GM21825 (cell line): ENCODE data around the gene CTAG1A.
A peak's percentile ranks its signal among the peaks of the same experiment; 100 is the strongest.
"Not testable (repeated sequence)": the region's sequence is repeated elsewhere in the genome, so short reads cannot be mapped to it uniquely, and the experiment has no call there.

Experiments
- ATAC-seq: cut with Tn5 transposase; IDR thresholded peaks from one replicate; pipeline ENCODE4 v1.9.1; 2021; ENCODE audit warnings: mild to moderate bottlenecking, moderate library complexity; ENCODE audit not compliant: unreplicated experiment

CTAG1A gene

DNA sequence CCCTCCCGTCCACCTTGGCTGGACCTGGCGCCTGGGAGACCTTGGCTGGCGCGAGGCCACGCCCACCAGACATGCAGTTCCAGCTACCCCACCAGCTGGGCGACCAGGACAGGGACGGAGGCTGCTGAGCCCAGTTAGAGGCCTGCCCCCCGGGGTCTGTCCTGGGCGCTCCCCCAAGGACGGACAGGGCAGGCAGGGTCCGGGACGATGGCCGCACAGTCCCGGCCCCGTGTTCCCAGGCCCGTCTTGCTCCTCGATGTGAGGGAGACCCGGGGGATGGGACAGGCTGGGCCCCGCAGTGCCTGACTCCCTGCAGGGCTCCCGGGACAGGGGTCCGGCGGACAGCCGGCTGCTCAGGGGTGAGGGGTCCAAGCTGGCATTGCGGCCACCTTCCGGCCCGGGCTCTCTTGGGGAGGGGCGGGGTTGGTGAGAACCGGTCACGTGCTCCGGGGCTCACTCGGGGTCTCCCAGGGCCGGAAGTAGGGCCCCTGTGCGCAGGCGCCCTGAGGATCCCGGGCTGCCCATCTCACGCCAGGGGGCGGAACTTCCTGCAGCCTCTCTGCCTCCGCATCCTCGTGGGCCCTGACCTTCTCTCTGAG is at the start of gene CTAG1A:
TSS of gene CTAG1A (plus strand) at position 549 of the 599 bp plus-strand sequence. CDS start 74 bp downstream, outside the sequence.
- not testable (repeated sequence) for ATAC-seq

DNA sequence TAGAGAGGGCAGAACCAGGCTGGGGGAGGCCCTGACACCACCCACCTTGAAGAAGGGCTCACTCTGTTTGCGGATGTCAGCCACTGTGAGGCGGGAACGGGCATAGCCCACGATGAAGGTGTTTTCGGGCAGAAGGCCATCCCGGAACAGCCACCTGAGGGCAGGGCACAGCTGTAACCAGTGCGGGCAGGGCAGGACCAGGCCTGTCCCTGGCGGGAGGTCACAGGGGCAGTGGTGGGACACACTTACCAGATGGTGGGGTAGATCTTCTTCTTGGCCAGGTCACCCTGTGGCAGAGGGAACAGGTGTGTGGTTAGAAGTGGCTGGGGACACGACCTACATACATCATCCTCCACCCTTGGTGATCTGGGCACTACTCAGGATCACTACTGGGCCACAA is 49.0 kb upstream of the CTAG1A start:
- ATAC-seq, result no peak

DNA sequence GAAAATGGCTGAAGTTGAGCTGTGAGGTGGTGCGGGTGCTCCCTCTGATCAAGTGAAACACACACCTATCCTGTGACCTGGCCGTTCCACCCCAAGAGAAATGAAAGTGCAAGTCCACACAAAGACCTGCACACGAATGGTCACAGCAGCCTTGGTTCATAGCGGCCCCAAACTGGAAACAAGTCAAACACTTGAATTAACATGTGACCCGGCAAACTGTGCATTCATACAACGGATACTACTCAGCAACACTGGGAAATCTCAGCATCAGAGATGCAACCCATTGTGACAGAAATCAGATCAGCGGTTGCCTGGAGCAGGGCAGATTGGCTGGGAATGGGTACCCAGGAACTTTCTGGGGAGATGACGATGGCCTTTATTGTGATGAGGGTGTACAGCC is 45.9 kb upstream of the CTAG1A start:
- no peak for ATAC-seq

DNA sequence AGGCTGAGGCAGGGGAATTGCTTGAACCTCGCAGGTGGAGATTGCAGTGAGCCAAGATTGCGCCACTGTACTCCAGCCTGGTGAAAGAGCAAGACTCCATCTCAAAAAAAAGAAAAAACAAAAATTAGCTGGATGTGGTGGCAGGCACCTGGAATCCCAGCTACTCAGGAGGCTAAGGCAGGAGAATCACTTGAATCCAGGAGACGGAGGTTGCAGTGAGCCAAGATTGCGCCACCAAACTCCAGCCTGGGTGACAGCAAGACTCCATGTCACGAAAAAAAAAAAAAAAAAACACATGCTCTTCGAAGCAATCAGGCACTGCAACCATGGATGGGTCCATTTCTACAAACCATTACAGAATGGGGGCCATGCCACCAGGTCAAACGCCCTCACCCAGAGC is 44.6 kb upstream of the CTAG1A start:
- not testable (repeated sequence) for ATAC-seq

DNA sequence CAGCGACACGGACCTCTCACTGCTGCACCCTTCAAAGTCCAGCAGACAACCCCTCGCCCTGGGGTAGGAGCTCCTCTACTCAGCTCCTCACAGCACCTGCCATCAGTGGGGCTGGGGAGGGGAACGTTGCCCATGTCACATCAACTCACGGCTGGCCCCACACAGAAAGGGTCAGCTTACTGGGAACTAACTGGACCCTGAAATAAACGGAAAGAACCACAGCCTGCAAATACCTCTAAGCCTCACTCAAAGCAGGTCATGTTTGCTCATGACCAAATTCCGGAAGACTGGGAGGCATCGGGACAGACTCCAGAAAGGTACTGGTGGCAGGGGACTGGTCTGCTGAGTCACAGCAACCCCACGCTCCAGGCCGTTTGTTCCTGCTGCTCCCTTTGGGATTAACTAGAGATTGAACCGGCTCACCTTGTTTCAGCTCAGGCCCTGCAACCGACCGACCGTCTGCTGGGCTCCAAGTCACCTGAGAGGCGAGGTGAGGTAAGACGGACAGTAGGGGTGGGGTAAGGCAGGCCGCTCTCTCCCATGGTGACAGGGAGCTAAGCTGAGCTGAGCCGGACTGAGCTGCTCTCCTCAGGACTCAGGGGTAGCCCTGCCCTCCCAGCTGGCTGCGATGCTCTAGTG is 43.9 kb upstream of the CTAG1A start:
- ATAC-seq, result no peak

DNA sequence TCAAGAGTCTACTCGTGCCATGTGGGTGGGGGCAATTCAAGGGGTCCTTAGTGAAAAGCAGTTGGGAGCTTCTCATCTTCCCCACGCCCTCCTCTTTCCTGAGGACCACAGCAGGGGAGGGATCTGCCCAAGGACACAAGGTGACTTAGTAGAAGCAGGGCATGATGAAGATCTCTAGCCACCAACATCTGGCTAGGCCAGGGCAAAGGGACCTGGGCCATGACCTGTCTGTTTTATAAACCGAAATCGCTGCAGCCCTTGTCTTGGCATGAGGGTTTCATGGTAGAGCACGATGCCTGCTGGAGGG is 43.4 kb upstream of the CTAG1A start:
- ATAC-seq, result no peak

DNA sequence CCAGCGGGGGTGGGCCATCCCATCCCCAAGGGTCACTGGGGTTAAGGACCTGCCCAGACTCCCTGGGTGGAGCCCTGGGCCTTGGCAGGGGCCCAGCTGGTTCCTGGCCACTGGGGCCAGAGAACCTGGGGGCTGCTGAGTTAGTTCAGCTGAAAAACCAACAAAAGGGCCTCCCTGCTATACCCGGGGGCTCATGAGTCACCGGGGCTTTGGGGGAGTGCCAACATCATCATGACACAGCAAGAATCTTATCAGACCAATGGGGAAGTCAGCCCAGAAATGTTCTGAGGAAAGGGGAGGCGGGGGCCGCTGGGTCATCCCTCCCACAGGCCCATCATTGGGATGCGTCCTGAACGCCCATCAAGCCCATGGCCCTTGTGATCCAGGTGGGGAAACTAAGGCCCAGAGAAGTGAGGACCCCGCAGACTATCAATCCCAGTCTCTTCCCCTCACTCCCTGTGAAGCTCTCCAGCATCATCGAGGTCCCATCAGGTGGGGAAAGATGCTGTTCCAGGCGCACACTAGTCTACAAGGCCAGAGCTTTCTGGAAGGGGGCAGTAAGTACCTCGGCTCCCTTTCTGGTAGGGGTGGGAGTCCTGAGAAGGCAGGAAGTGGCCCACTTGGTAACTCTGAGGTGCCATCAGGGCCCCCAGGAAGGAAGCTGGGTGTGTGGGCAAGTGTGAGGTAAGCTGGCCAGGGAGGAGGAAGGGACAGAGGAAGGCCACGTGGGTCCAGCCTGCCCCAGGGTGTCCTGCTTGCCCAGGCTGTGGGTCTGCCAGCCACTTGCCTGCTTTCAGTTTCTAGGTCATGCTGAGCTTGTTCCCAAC is 42.8 kb upstream of the CTAG1A start:
- no peak for ATAC-seq

DNA sequence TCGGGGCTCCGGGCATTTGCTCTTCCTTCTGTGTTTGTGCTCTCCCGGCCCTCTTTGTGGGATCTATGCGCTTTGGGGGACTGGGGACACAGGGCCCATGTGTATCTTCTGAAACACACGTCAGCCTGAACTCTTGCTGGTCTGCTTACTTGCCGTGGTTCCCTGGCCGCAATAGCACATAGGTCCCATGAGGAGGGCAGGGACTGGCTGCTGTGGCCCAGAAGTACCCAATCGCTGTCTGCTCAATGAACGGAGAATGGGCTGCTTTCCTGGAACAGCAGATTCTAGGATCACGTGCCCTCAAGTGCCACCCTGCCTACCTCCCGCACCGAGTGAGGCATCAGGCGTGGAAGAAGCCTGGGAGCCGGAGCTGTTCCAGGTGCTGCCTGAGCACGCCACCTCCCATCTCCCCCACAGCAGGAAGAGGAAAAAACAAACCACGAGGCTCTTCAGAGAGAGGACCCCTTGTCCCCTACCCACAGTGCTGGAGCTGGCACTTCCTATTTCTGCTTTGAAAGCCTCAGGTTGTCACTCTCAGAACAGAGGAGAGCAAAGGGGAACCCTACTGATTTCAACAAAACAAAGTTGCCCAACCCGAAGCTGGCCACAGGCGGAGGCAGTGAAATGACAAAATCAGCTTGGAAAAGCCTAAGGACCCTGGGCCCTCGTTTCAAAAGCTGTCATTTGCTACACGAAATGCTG is 42.1 kb upstream of the CTAG1A start:
- ATAC-seq, result no peak

DNA sequence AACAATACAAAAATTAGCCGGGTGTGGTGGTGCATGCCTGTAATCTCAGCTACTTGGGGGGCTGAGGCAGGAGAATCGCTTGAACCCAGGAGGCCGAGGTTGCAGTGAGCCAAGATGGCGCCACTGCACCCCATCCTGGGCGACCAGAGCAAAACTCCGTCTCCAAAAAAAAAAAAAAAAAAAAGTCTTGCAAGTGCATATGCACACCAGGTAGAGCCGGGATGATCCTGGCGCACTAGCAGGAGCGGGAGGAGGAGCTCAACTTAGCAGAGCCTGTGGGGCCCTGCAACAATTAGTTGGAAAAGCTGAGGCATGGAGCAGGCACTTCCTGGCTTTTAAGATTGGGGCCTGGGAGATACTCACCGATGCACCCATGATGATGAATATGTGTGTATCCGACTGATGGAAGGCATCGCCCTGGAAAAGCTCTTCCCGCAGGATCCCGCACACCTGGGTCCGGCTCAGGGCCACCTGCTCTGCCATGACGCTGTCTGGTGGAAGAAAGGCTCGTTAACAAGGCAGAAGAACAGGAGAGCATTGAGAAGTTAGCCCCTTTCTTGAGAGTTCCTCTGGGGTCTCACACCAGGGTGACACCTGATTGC is 39.2 kb upstream of the CTAG1A start:
- no peak for ATAC-seq

DNA sequence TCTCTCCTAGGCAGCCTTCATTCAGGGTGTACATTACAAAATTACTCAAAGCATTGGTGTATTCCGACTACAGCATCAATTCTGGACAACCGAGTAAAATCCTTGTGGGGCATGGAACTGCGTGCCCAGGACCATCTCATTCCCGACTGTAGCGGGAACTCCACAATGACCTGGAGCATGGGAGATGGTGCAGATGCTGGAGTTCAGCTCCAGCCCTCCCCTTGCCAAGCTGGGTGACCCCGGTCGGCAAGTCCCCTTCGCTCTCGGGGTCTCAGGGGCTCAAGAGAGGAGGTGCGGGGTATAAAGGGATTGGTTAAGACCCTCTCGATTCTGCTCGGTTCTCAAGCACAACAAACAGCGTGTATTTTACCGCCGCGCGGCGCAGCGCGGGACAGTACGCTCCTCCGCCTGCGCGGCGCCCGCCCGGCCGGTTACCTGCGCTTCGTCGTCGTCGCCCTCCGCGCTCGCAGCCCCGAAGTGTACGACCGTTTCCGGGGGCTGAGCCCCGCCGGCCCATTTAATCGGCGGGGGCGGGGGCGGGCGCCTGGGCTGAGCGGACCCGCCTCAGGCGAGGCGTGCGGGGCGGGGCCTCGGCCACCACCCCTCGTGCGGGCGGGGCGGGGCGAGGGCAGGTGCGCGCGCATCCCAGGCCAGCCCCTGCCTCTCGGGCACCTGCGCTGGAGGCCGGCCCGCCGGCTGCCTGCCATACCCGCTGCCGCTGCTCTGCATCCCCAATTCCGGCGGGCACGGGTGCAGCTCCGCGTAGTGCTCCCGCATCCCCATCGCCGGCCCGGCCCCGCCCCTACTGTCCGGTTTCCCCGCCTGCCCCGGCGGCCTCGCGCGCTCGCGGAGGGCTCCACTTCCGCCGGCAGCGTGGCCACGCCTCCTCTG is 38.3 kb upstream of the CTAG1A start, which contains the start of gene G6PD:
TSS of gene G6PD (minus strand) at position 493 of the 891 bp plus-strand sequence. CDS start 691 bp downstream, outside the sequence.
- ATAC-seq, result peak; percentile 43

DNA sequence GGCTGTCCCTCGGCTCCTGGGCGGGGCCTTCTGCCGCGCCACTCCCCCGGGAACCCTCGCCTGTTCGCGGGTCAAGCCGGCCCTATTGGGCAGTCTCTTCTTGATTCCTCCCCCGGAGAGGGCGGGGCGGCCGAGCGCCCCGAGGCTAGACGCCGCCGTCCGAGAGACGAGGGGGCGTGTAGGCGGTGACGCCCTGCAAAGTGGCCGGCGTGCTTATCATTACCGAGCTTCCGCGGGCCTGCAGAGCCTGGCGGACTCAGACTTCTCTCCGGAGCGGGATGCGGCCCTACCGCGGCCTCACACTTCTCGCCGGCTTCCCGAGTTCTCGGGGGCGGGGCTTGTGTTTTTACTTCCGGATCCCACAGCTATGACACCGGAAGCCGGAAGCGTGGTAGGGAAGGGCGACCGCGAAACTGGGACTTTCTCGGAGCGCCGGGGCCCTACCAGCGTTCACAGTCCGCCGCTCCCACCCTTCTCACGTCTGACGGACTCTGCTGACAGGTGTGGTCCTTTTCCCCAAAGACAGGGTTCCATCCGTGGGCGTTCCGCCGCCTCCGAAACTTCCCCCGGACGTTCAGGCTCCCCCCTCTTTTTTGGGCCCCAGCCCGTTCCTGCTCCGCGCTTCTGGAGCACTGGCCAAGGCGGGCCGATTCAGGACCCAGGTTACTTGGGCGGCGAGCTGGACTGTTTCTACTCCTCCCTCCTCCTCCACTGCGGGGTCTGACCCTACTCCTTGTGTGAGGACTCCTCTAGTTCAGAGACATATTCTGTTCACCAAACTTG is 37.5 kb upstream of the CTAG1A start, which contains the start of gene IKBKG:
TSS of gene IKBKG (plus strand) at position 376 of the 783 bp plus-strand sequence. CDS start 4,383 bp downstream, outside the sequence.
- peak; percentile 77 for ATAC-seq

DNA sequence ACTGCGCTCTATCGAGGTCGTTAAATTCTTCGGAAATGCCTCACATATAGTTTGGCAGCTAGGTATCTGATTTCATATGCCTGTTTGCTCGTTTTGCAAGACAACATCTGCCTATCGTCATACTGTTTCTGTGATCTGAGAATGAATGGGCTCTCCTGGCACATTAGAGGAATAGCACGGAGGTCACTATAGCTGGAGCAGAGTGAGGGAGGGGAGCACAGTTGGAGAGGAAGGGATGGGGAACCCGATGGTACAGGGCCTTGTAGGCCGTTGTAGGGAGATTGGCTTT is 37.0 kb upstream of the CTAG1A start:
- no peak for ATAC-seq

DNA sequence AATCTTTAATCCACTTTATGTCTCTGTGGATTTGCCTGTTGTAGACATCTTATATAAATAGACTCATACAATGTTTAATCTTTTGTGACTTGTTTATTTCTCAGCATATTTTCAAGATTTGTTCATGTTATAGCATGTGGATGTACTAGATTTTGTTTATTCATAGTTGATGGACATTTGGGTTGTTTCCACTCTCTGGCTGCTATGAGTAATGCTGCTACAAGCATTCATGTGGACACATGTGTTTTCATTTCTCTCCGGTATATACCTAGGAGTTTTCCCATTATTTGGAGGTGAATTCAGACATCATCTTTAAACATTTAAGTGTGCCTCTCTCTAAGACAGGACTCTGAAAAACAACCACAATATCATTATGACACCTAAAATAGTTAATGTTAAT is 35.2 kb upstream of the CTAG1A start:
- no peak for ATAC-seq

DNA sequence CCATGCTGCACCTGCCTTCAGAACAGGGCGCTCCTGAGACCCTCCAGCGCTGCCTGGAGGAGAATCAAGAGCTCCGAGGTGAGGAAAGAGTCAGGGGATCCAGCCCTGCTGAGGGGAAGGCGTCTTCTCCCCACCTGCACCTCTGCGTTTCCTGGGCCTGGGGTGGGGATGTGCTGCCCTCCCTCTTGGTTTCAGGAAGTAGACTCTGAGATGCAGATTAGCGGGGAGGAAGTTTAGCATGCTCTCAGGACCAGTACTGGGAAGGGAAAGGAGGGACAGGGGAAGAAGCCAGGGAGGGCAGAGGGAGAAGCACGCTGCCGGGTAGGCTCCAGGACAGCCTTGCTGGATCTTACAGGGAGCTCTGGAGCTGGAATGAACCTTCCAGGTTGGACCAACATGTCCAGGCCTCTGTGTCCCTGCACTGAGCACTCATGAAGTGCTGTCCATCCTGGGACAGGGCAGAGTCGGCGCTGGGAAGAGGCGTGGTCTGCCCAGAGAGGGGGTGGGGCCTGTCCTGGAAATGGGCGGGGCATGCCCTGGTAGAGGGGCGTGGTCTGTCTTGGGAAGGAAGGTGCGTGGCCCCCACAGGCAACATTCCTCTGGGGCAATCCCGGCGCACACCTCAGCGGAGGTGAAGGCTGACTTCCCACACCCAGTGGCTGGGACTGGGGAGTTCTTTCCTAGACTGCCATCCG is 32.7 kb upstream of the CTAG1A start:
- not testable (repeated sequence) for ATAC-seq

DNA sequence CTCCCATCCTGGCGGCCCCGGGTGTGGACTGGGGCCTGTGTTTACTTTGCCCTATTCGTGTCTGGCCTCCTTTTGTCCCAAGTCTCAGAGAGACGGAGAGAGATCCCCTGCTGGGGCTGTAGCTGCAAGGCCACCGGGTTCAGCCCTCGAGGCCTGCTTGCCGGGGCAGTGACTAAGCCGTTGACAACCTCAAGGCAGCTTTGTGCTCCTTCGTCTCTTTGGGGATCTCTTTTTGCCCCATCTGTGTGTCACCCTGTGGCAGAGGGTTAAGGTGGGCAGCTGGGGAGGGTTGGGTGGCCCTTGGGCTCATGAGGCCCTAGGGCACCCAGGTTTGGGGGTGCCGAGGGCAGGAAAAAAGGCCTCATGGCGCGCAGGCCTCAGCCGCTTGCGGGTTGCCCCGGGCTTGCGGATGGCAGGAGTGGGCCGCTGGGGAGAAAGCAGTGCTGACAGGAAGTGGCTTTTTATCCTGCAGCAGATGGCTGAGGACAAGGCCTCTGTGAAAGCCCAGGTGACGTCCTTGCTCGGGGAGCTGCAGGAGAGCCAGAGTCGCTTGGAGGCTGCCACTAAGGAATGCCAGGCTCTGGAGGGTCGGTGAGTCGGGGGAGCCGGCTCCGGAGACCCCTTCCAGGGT is 26.8 kb upstream of the CTAG1A start:
- ATAC-seq, result not testable (repeated sequence)

DNA sequence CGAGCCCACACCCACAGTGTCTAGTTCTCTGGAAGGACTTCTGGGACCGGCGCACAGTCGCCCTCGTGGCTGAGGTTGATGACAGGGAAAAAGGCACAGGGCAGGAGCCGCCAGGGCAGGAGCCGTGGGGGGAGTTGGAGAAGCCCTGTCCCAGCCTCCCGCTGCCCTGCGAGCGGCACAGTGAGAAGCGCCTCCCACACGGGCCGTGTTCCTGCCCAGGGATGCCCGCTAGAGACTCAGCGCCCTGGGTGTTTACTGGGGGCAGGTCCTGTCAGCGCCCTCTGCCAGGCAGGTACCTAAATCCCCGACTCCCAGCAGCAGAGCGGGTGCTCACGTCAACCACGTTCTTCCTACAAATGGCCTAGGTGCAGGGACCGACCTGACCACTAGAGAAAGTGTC is 26.0 kb upstream of the CTAG1A start:
- ATAC-seq, result not testable (repeated sequence)

DNA sequence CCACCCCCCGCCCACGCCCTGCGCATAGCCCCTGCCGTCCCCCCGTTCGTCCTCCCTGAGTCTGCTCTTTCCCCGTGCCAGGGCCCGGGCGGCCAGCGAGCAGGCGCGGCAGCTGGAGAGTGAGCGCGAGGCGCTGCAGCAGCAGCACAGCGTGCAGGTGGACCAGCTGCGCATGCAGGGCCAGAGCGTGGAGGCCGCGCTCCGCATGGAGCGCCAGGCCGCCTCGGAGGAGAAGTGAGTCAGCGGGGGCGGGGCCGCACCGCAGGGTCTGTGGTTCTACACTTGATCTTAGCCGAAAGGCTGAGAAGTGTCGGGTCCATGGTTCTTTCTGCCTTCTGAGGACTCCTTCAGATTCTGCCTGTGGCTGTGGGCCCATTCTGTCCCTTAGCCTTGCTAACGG is 24.6 kb upstream of the CTAG1A start:
- not testable (repeated sequence) for ATAC-seq

DNA sequence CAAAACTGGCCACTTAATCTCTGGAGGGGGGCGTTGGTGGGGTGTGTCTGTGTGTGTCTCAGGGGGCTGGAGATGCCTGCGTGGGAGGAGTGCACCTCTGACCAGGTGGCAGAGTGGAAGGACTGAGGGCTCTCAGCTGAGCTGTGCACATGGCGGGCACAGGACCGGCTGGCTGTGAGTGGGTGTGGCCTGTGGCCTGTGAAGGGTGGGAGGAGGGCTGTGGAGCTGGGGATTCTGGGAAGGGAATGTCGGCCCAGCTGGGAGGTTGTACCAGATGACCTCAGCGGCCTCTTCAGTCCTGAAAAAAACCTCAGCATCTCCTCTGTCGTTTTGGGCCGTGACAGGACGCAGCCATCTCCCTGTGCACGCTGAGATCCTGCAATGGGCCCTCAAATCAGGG is 22.6 kb upstream of the CTAG1A start:
- ATAC-seq, result not testable (repeated sequence)
